NCI-H510A treated with DMSO at 0.1 percent for 48 hours (cell line): ENCODE data around the gene XK.
"Not testable (repeated sequence)": the region's sequence is repeated elsewhere in the genome, so short reads cannot be mapped to it uniquely, and the experiment has no call there.

Experiments used
- DNase-seq: peaks from one replicate; lab custom pipeline; 2025; lab: John Stamatoyannopoulos, UW

The XK gene

DNA sequence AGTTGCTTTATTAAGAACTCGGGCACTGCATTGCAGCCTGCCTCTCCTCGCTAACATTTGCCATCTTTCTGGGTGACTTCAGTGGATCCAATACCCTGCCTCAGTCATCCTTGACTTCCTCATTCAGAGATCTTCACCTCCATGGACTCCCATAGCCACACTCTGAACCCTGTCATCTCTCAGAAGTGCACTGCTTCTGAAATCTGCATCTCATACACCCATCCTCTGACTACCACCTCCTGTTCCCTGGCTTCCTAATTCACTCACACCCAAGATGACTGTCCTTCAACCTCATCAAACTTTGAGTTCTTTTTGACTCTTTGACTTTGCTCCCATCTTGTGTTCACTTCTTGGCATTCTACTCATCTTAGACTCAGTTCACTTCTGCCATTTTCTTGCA is 68.9 kb downstream of the XK start:
- DNase-seq: no peak

DNA sequence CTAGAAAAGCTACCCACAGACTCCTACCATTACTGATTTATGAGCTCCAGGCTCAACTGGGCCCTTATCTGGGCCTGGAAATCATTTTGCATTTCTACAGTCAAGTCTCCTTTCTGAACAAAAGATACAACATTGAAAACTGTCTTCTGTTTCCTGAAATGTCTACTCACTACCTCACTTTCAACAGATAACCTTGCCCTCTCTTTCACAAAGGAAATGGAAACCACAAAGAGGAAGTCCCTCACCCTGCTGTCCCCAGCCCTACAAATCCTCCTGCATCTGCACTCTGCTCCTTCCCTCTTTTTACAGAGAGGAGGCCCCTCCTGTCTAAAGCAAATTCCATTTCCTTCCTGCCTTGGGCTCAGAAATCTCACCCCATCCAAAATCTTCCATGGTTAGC is 69.4 kb downstream of the XK start:
- DNase-seq: no peak

- DNase-seq: no peak
Measured at GRCh38 chrX:37757082-37757481, 71.5 kb downstream of the XK start.

- DNase-seq: no peak
Measured at GRCh38 chrX:37759351-37759750, 73.8 kb downstream of the XK start.

- DNase-seq: no peak
Measured at GRCh38 chrX:37759878-37760418, 74.4 kb downstream of the XK start.

DNA sequence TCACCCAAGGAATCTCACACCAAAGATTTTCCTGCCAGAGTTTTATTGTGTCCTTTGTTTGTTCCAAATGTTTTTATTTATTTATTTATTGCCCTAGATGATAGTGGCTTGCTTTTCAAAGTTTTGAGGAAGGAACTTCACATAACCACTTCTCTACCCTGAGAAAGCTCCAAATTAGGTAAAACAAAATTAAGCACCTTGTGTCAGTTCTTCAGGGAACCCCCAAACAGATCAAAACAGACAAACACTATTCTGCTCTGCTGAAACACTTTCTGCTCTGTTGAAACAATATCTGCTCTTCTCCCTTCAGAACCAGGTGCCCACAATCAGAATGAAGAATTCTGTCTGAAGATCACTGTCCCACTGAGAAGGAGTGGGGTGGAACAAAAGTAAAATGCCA is 77.8 kb downstream of the XK start:
- DNase-seq: no peak

DNA sequence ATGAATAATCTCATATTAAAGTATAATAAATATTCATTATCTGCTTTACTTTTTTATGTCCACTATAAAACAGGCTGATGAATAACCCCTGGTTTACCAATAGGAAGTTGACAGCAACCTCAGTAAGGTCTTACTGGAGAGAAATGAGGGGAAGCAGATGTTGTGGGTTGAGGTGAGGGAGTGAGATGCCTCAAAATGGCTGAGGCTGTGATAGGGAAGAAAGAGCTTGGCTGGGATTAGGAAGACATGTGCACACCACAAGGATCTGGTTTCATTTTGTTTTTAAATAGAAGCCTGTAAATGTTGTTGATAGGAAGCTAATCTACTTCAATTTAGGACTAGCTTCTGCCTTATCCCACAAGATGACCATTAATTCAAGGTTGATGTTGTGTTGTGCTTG is 79.9 kb downstream of the XK start:
- DNase-seq: no peak

- DNase-seq: no peak
Measured at GRCh38 chrX:37767430-37767829, 81.8 kb downstream of the XK start.

- not testable (repeated sequence) for DNase-seq
Measured at GRCh38 chrX:37768866-37769265, 83.3 kb downstream of the XK start.

- DNase-seq: no peak
Measured at GRCh38 chrX:37776283-37776986, 90.8 kb downstream of the XK start.

GRCh38 chrX:37776987-37777325 is 91.4 kb downstream of the XK start:
- DNase-seq: no peak

DNA sequence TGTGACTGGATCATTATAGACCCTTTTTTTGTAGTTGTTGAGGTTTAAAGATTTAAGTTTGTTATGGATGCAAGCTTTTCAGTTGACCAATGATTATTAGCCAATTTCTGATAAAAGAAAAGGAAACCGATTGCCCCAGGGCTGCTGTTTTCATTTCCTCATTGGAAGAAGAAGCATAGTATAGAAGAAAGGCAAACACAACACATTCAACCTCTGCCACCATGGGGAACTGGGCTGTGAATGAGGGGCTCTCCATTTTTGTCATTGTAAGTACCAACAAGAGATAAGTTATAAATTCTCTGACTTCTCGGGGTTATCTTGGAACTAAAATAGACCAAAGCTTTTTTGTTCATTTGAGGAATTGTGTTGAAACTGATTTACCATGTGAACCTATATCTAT is 94.3 kb downstream of the XK start, which contains the start of gene CYBB:
CYBB (plus strand) TSS at position 203 of the 400 bp plus-strand sequence; CDS start at position 222, 19 bp downstream.
- no peak for DNase-seq

DNA sequence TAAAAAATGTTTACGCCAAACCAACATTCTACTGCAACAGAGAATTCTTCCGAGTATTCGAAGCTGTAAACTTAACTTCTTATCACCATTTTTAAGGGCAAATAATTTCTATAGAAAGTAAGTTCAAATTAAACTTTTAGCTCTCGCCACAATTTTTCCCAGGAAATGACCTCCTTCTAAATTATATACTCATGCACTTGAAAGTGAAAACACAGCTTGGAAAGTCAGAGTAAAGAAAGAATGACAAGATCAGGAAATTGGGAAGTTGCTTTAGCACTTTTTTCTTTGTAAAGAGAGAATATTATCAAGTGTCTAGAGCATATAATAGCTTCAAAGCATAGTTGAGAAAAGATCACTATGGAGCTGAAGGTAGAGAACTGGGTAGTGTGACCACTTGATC is 95.5 kb downstream of the XK start:
- DNase-seq: no peak
